ENCODE results near the gene PRSS1.
"Not testable (repeated sequence)": the region's sequence is repeated elsewhere in the genome, so short reads cannot be mapped to it uniquely, and the experiment has no call there.

Gene PRSS1

DNA sequence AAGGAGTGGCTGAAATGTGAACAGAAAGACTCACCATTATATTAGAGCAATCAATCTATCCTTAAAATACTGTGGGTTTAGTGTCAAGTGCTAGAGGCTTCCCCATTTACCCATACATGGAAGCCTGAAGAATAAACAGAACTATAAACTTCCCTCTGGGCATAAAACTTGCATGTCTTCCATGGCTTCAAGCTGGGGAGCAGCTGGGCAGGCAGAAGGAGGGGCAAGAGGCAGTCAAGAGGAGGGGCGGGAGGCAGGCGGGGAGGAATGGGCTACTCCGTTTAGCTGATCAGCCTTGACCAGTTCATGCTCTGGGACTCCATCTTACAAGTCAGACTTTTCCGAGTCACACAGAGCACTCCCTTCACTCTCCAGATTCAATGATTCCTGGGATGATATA, 3.5 kb upstream of the PRSS1 start:
- FAIRE-seq (no peak), DNase-seq (ENCODE audit: insufficient read length, low spot score) (no peak)

- FAIRE-seq: no peak
- DNase-seq (ENCODE audit: insufficient read length, low spot score): no peak
Observed at GRCh38 chr7:142746264-142746663, 3.0 kb upstream of the PRSS1 start.

GRCh38 chr7:142748410-142748809, 862 bp upstream of the PRSS1 start:
- not testable (repeated sequence) for DNase-seq (ENCODE audit: insufficient read length, low spot score); FAIRE-seq

DNA sequence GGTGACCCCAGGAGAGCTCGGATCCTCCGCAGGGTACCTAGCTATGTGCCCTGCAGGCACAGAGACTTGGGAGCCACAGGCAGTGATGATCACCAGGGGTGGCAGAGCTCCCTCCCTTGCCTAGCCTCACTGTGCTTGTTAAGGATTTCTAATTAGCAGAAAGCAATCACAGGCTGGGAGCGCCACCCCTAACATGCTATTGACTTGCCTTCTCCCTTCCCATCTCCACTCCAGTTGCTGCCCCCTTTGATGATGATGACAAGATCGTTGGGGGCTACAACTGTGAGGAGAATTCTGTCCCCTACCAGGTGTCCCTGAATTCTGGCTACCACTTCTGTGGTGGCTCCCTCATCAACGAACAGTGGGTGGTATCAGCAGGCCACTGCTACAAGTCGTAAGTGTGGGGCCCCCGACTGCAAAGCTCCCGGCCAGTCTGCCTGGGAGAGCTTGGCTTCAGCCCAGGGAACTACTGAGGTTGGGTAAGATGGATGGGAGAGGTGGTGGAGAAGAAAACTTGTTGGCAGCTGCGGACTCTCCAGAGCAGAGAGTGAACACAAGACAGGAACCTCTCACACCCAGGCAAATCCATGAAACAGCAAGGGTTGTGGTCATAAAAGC, 1.2 kb downstream of the PRSS1 start:
- no peak for DNase-seq (ENCODE audit: insufficient read length, low spot score)
- no peak for FAIRE-seq

- not testable (repeated sequence) for FAIRE-seq
Observed at GRCh38 chr7:142751526-142752175, 2.4 kb downstream of the PRSS1 start.

DNA sequence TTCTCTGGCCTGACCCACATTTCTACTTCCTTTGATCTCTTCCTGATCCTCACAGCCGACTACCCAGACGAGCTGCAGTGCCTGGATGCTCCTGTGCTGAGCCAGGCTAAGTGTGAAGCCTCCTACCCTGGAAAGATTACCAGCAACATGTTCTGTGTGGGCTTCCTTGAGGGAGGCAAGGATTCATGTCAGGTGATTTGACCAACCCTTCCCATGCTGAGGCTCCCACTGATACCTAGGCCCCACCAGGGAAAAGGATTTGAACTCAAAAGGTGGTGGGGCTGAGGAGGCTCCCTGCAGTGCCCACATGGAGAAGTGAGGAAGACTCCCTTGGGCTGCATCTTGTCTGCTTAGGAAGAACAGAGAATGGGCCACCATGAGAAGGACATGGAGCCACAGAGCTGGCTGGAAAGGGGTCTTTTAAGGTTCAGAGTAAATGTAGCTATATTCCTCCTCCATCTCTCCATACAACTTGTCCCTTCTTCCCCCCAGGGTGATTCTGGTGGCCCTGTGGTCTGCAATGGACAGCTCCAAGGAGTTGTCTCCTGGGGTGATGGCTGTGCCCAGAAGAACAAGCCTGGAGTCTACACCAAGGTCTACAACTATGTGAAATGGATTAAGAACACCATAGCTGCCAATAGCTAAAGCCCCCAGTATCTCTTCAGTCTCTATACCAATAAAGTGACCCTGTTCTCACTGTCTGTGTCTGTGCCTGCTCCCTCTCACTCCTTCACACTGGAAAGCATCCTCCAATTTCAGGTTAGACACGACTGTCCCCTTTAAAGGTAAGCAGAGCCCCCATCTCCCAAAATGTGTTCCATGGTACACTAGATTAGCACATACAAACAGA, 3.3 kb downstream of the PRSS1 start:
- DNase-seq (ENCODE audit: insufficient read length, low spot score): no peak

More at GRCh38 chr7:142751526-142752175, 2.4 kb downstream of the PRSS1 start:
- not testable (repeated sequence) for DNase-seq (ENCODE audit: insufficient read length, low spot score)

DNA sequence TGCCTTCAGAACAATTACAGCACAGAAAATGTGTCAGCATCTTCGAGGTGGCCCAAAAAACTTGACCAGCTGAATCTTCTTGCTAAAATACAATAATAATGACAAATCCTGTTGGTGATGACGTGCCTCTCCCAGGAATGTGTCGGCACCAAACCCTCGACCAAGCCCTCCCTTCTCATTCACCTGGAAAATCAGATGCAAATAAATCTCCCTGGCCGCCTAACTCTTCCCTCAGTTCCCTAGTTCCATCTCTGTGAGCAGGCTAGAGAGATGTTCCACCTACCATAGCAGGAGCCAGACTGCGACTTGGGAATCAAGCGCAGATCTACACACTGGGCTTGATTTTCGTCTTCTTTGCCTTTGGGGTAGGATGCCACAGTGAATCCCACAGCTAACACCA, 4.1 kb downstream of the PRSS1 start:
- DNase-seq (ENCODE audit: insufficient read length, low spot score) (no peak), FAIRE-seq (no peak)

More for the DNA sequence above, 3.3 kb downstream of the PRSS1 start:
- no peak for FAIRE-seq

DNA sequence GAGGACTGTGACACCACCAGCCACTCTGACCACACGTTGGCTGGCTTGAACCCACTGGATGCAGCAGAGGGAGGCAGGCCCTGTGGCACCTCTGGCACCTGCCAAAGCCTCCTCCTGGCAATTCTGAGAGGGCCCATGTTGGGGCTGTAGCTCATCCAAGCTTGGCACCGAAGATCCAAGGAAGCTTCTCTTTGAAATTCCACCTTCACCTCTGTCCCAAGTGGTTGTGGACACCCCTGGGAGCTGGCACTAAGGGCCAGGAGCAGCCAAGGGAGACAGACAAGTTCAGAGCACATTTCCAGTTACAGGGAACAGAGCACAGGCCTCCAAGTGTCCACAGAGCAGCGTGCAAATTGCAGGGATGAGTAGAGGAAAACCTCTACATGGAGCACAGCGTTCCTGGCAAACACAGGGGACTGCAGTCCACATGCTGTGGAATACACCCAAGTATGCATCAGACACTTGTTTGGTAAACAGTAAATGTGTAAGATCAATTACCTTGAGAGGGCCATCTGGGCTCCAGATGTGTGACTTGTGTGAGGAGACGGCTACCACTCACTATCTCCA, 4.7 kb downstream of the PRSS1 start:
- DNase-seq (ENCODE audit: insufficient read length, low spot score): not testable (repeated sequence)

DNA sequence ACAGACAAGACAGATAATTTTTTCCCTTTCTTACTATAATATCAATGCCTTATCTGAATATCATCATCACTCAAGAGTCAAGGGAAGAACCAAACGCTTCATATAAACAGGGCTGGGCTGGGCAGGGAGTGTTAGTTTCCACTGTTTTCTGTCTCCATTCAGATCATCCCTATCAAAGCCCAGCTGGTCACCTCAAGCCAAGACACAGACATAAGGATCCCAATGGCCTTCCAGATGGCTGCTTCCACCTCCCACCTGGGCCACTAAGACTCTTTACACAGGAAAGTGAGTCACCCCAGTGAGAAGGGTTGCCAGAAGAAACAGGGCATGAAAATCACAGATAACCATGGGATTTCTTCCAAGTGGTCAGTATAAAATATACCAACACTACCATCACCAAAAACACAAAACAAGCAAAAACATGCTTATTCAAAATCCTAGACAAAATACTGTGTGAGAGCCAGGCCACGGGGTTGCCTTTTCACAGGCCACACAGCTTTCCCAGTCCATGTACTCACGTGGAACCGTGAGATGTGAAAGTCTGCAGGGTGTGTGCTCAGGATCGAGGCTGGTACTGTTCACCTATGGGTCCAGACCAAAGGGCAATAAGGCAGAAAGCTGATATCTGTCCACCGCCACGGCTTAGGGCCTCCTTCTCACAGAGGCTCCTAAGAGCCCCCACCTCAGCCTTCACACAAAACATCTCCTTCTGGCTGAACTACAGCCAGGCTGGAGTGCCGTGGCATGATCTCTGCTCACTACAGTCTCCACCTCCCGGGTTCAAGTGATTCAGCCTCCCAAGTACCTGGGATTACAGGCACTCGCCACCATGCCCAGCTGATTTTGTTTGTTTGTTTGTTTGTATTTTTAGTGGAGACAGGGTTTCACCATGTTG, 5.7 kb downstream of the PRSS1 start:
- DNase-seq (ENCODE audit: insufficient read length, low spot score): no peak
- FAIRE-seq: no peak

More for the DNA sequence above, 4.7 kb downstream of the PRSS1 start:
- FAIRE-seq: not testable (repeated sequence)

DNA sequence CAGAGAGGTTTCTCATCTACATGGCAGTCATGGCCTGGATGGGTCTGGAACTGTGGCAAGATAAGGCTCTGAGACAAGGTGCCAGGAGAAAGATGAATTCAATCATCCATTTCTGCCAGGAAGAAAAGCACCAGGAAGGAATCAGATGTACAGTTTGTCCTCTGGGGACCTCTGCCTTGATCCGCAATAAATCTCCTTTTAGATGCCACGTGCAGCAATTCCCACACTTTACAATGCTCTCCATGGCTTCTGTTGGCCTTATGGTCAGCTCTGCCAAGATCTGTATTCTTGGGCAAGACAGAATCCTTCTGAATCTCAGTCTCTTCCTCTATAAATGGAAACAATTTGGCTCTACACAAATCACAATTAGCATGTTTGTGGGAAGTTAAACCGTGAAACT, 9.0 kb downstream of the PRSS1 start:
- not testable (repeated sequence) for FAIRE-seq; DNase-seq (ENCODE audit: insufficient read length, low spot score)

GRCh38 chr7:142759433-142759832, 10.2 kb downstream of the PRSS1 start:
- DNase-seq (ENCODE audit: insufficient read length, low spot score): no peak
- no peak for FAIRE-seq

DNA sequence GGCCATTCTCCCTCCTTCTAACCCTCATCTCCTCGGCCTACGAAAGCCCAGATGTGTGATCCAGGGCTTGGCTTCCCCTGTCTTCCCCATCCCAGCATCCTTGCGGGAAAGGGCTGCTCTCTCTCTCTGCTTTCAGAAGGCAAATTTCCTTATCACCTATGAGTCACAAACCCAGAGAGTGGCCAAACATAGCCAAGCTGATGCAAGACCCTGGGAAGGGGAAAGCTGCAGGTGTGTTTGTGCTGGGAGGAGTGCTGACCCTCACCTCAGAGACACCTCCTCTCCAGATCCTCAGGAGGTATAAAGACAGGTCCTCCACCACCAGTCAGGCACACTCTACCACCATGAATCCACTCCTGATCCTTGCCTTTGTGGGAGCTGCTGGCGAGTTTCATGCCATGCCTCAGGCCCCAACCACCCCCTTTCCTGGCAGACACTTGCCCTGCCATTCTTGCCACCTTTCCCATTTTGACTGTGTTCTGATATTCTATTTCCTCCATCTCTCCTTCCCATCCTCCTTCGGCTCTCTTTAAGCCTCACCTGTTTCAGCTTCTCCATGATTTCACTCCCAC, 10.9 kb downstream of the PRSS1 start:
- no peak for DNase-seq (ENCODE audit: insufficient read length, low spot score)
- no peak for FAIRE-seq

GRCh38 chr7:142761606-142762005, 12.3 kb downstream of the PRSS1 start:
- DNase-seq (ENCODE audit: insufficient read length, low spot score); FAIRE-seq: not testable (repeated sequence)

GRCh38 chr7:142762104-142762503, 12.8 kb downstream of the PRSS1 start:
- no peak for DNase-seq (ENCODE audit: insufficient read length, low spot score)
- FAIRE-seq: no peak

- FAIRE-seq (no peak), DNase-seq (ENCODE audit: insufficient read length, low spot score) (no peak)
Observed at GRCh38 chr7:142767451-142767850, 18.2 kb downstream of the PRSS1 start.

- DNase-seq (ENCODE audit: insufficient read length, low spot score): no peak
- no peak for FAIRE-seq
Observed at GRCh38 chr7:142767861-142768260, 18.6 kb downstream of the PRSS1 start.

DNA sequence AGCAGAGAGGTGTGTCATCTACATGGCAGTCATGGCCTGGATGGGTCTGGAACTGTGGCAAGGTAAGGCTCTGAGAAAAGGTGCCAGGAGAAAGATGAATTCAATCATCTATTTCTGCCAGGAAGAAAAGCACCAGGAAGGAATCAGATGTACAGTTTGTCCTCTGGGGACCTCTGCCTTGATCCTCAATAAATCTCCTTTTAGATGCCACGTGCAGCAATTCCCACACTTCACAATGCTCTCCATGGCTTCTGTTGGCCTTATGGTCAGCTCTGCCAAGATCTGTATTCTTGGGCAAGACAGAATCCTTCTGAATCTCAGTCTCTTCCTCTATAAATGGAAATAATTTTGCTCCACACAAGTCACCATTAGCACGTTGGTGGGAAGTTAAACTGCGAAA, 19.6 kb downstream of the PRSS1 start:
- FAIRE-seq; DNase-seq (ENCODE audit: insufficient read length, low spot score): not testable (repeated sequence)

DNA sequence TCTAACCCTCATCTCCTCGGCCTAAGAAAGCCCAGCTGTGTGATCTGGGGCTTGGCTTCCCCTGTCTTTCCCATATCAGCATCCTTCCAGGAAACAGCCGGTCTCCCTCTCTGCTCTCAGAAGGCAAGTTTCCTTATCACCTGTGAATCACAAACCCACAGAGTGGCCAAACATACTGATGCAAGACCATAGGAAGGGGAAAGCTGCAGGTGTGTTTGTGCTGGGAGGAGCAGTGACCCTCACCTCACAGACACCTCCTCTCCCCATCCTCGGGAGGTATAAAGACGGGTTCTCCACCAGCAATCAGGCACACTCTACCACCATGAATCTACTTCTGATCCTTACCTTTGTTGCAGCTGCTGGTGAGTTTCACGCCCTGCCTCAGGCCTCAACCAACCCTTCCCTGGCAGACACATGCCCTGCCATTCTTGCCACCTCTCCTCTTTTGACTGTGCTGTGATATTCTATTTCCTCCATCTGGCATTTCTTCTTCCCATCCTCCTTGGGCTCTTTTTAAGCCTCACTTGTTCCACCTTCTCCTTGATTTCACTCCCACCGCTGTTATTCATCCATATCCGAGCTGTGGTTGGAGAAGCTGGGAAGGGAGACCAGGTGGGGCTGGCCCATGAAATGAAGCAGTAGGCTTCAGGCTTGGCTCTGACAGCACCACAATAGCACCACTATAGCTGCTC, 21.5 kb downstream of the PRSS1 start, which contains the start of gene PRSS2:
TSS of gene PRSS2 (plus strand) at position 310 of the 692 bp plus-strand sequence. CDS start at position 323, 13 bp downstream.
- DNase-seq (ENCODE audit: insufficient read length, low spot score) (no peak), FAIRE-seq (no peak)

DNA sequence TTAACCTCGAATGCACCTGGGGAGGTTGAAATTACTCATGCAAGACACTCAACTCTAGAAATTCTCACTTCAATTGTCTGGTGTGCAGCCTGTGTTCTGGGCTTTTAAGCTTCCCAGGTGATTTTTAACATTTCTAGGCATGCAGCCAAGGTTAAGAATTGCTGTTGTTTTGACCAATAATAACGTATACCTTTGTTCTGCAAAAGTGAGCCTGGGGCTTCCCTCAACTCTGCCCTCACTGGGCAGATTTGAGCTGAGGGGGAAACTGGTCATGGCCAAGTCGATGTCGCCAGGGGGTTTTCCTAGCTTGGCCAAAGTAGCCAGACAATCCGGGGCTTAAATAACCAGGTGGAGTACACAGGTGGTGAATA, 22.1 kb downstream of the PRSS1 start:
- no peak for DNase-seq (ENCODE audit: insufficient read length, low spot score)

More for the DNA sequence above, 22.1 kb downstream of the PRSS1 start:
- FAIRE-seq: no peak

Data from HTR-8/SVneo (cell line).